Stomach (tissue), 9 donors: ENCODE results near the gene PAGR1. TPM values are rescaled to one million over a fixed set of nuclear protein-coding genes. Genes with fewer than 3 reads are reported as not detected.

ENCODE experiments used
- DNase-seq, 2 donors: peaks; one replicate each; pipeline versions ENCODE4 v3.0.0 to v3.0.0-alpha.2; 2013 to 2019
- H3K27ac ChIP-seq, 5 donors: fragments of 200-600 bp in 4 of 5; sonication (generic) in 4 of 5; one replicate each; pipeline ENCODE4 v1.5.1; 2013 to 2019; ENCODE audit warnings: mild to moderate bottlenecking in 1 of 5, moderate library complexity in 1 of 5
- H3K27me3 ChIP-seq, 3 donors: fragments of 200-600 bp; sonication (generic); one replicate each; pipeline ENCODE4 v1.5.1; 2017 to 2019; ENCODE audit warnings: mixed run types in 1 of 3
- H3K36me3 ChIP-seq, 4 donors: fragments of 200-600 bp; sonication (generic); 1 replicate in 3 of 4; 2 replicates in 1 of 4; pipeline ENCODE4 v1.5.1; 2016 to 2019
- H3K4me1 ChIP-seq, 4 donors: fragments of 200-600 bp; sonication (generic); one replicate each; pipeline ENCODE4 v1.5.1; 2016 to 2019
- H3K4me3 ChIP-seq, 4 donors: fragments of 200-600 bp; sonication (generic) in 3 of 4; one replicate each; pipeline ENCODE4 v1.5.1; 2016 to 2019; ENCODE audit warnings: mild to moderate bottlenecking in 1 of 4
- H3K9me3 ChIP-seq, 4 donors: fragments of 200-600 bp; sonication (generic); one replicate each; pipeline ENCODE4 v1.5.1; 2016 to 2019
- EP300 ChIP-seq: sonication (generic); formaldehyde crosslinking; IDR thresholded peaks from one replicate; pipeline ENCODE4 v1.6.1; 2017; ENCODE audit warnings: antibody characterized with exemption
- POLR2A ChIP-seq, 4 donors: fragments of 450-650 bp; IDR thresholded peaks; one replicate each; pipeline ENCODE4 v1.6.1; 2016; ENCODE audit warnings: antibody characterized with exemption in 4 of 4, control low read depth in 2 of 4, mild to moderate bottlenecking in 1 of 4, moderate library complexity in 1 of 4
- POLR2AphosphoS5 ChIP-seq, 3 donors: sonication (generic); formaldehyde crosslinking; IDR thresholded peaks; one replicate each; pipeline ENCODE4 v1.6.1; 2016; ENCODE audit warnings: antibody characterized with exemption in 3 of 3
- WGBS, 5 donors: extraction: QIAGEN DNeasy Blood & Tissue Kit in 3 of 5; methylation state at CpG; one replicate each; pipeline versions ENCODE4 v1.1.5 to v1.1.7; 2013 to 2018; 5-methylcytosine and 5-hydroxymethylcytosine counted together
- intact Hi-C: fragments of 100-400 bp; cut with DNase I; formaldehyde crosslinking; loops from one replicate; pipeline ENCODE4 v1.15.1; 2023; ENCODE audit warnings: low total_unique reads
- polyA plus RNA-seq, 3 donors: library from polyadenylated mRNA; stranded (reverse); fragments of 200-250 nt; gene quantifications; one replicate each; pipeline ENCODE4 v1.2.3, GENCODE V29; 2013
- total RNA-seq, 5 donors: library from RNA; depleted of rRNA; stranded (reverse); fragments of >200 nt; gene quantifications; one replicate each; pipeline versions ENCODE4 v1.1.0 to v1.2.3, GENCODE V29; 2014 to 2016
- TF ChIP-seq, protein P1 (sequence below), 7 experiments: fragments of 450-650 bp in 4 of 7; fragments of 200-600 bp in 3 of 7; sonication (generic) in 3 of 7; IDR thresholded peaks; one replicate each; pipeline ENCODE4 v1.5.1; 2016 to 2019; ENCODE audit warnings: antibody characterized with exemption in 7 of 7, control low read depth in 2 of 7, mild to moderate bottlenecking in 1 of 7
- donor health status: healthy with polysubstance abuse.
- donor health status: Bipolar disorder and iron deficiency.
- donor health status: healthy.

PAGR1 gene
- total and polyA plus RNA-seq, 8 donors = 7.1 to 124 (median 25.5) TPM

- TF ChIP-seq POLR2A (IDR thresholded peaks at IDR 0.05) = no peak
- peak; percentile 63 to 85 (median 73) for TF ChIP-seq POLR2AphosphoS5 (IDR thresholded peaks at IDR 0.05)
- TF ChIP-seq, protein P1, sequence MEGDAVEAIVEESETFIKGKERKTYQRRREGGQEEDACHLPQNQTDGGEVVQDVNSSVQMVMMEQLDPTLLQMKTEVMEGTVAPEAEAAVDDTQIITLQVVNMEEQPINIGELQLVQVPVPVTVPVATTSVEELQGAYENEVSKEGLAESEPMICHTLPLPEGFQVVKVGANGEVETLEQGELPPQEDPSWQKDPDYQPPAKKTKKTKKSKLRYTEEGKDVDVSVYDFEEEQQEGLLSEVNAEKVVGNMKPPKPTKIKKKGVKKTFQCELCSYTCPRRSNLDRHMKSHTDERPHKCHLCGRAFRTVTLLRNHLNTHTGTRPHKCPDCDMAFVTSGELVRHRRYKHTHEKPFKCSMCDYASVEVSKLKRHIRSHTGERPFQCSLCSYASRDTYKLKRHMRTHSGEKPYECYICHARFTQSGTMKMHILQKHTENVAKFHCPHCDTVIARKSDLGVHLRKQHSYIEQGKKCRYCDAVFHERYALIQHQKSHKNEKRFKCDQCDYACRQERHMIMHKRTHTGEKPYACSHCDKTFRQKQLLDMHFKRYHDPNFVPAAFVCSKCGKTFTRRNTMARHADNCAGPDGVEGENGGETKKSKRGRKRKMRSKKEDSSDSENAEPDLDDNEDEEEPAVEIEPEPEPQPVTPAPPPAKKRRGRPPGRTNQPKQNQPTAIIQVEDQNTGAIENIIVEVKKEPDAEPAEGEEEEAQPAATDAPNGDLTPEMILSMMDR (IDR thresholded peaks at IDR 0.05) = peak in 5 of 7 experiments; percentile 27 to 54 (median 27)
- H3K27me3 ChIP-seq = peaks cover 0 to 11% (median 0%) of the 10 kb centered on the region in 3 donors
- intact Hi-C loops = loop anchor here (5.0 kb wide), 1 partner anchor 50 kb away; no protein-coding TSS in a partner anchor
- peak; percentile 89 to 97 for DNase-seq
- peaks cover 61 to 69% (median 68%) of the 10 kb centered on the region in 4 donors for H3K4me1 ChIP-seq
- WGBS, 5 donors = 0 to 2% (median 1%) methylated on average over 9 to 69 of the region's 69 CpGs
- peak overlapping the region; percentile 53 to 71 (median 67) for H3K4me3 ChIP-seq
- H3K27ac ChIP-seq = peak overlapping the region; percentile 88 to 96 (median 94)
- H3K36me3 ChIP-seq = peaks cover 15 to 26% (median 22%) of the 10 kb centered on the region in 4 donors
- no peaks in the 10 kb centered on the region for H3K9me3 ChIP-seq
These were observed 8.3 kb upstream of the PAGR1 start for GRCh38 chr16:29807426-29808218.

GRCh38 chr16:29808219-29808900, 7.6 kb upstream of the PAGR1 start:
- Histone ChIP-seq H3K4me1 (peaks cover 62 to 76% (median 75%) of the 10 kb centered on the region in 4 donors), H3K4me3 (peak overlapping the region; percentile 53 to 71 (median 67)), H3K27me3 (peaks cover 0 to 19% (median 0%) of the 10 kb centered on the region in 3 donors), H3K9me3 (no peaks in the 10 kb centered on the region), H3K27ac (peak overlapping the region; percentile 88 to 96 (median 94)), H3K36me3 (peaks cover 15 to 23% (median 21%) of the 10 kb centered on the region in 4 donors)
- peak in 1 of 2 donors; percentile 33 for DNase-seq
- TF ChIP-seq POLR2A (IDR thresholded peaks at IDR 0.05) (no peak), EP300 (no peak)
- WGBS, 5 donors = 41 to 45% (median 44%) methylated on average over 24 to 25 of the region's 25 CpGs
- intact Hi-C loops = loop anchor here (5.0 kb wide), 1 partner anchor 49 kb away; no protein-coding TSS in a partner anchor

DNA sequence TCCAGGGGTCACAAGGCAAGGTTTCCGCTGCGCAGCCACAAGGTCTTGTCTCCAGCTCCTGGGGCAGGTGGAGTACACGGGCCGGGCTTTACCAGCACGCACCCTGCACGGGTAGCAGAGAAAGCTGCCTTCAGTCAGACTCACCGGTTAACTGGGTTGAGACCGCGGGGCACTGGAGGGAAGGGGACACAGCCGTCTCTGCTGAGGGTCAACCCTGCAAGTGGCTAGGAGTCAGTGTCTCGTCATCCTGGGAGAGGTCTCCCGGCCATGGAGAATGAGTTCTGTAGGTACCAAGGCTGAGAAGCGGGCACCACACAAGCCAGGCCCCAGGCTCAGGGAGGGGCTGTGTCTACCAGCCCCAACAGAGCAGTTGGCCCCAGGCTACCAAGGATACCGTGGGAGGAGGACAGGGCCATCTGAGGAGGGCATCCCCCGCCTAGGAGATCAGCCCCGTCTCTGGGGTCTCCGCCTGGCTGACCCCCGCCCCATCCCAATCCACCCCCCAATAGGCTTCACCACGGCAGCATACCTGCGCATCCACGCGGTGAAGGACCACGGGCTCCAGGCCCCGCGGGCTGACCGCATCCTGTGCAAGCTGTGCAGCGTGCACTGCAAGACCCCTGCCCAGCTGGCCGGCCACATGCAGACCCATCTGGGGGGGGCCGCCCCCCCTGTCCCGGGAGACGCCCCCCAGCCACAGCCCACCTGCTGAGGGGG, 6.8 kb upstream of the PAGR1 start:
- Histone ChIP-seq H3K9me3 (no peaks in the 10 kb centered on the region), H3K36me3 (peaks cover 15 to 23% (median 21%) of the 10 kb centered on the region in 4 donors), H3K4me1 (peaks cover 60 to 79% (median 78%) of the 10 kb centered on the region in 4 donors), H3K27me3 (peaks cover 0 to 22% (median 0%) of the 10 kb centered on the region in 3 donors), H3K27ac (peak overlapping the region in 4 of 5 donors; percentile 88 to 96 (median 92)), H3K4me3 (peak overlapping the region in 2 of 4 donors; percentile 63 to 71)
- TF ChIP-seq POLR2A (IDR thresholded peaks at IDR 0.05) (no peak), EP300 (no peak), POLR2AphosphoS5 (IDR thresholded peaks at IDR 0.05) (no peak)
- TF ChIP-seq, protein P1 (IDR thresholded peaks at IDR 0.05) = no peak
- DNase-seq = no peak
- WGBS, 5 donors = 72 to 79% (median 77%) methylated on average over 25 to 31 of the region's 31 CpGs
- intact Hi-C loops = loop anchor here (5.0 kb wide), 1 partner anchor 48 kb away; no protein-coding TSS in a partner anchor

DNA sequence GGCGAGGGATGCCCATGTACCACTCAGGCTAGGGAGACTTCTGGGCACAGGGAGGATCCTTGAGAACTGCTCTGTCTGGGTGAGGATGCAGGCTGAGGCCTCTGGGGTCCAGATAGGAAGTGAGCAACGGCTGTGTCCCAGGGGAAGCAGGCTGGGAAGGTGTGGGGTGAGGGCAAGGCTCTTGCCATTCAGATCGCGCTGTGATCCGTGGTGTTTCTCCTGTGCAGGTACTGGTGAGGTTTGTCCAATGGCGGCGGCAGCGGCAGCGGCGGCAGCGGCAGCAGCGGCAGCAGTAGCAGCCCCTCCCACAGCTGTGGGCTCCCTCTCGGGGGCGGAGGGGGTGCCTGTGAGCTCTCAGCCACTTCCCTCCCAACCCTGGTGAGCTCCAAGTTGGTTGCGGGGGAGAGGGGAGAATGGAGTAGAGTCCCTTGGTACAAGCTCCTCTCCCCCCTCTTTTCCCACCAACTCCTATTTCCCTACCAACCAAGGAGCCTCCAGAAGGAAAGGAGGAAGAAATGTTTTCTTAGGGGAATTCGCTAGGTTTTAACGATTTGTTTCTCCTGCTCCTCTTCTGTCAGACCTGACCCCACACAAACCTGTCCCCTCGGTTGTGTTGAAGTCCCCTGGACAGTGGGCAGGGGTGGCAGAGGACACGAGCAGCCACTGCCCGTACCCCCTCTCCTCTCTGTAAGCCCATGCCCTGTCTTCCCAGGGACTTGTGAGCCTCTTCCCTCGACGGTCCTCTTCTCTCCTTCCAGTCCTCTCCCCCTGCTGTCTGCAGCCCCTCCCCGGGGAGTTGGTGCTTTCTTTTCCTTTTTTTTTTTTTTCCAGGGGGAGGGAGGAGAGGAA, 5.9 kb upstream of the PAGR1 start:
- Histone ChIP-seq H3K27me3 (peaks cover 0 to 22% (median 0%) of the 10 kb centered on the region in 3 donors), H3K9me3 (no peaks in the 10 kb centered on the region), H3K4me1 (peaks cover 63 to 80% (median 78%) of the 10 kb centered on the region in 4 donors), H3K36me3 (peaks cover 15 to 23% (median 21%) of the 10 kb centered on the region in 4 donors), H3K27ac (peak overlapping the region; percentile 52 to 96 (median 91)), H3K4me3 (peak overlapping the region in 2 of 4 donors; percentile 63 to 71)
- peak in 1 of 2 donors; percentile 52 for DNase-seq
- intact Hi-C loops = loop anchor here (5.0 kb wide), 1 partner anchor 47 kb away; no protein-coding TSS in a partner anchor
- TF ChIP-seq POLR2A (IDR thresholded peaks at IDR 0.05) (no peak), POLR2AphosphoS5 (IDR thresholded peaks at IDR 0.05) (no peak), EP300 (no peak)
- TF ChIP-seq, protein P1 (IDR thresholded peaks at IDR 0.05) = no peak
- 53 to 62% (median 56%) methylated on average over 23 of the region's 23 CpGs for WGBS, 5 donors
